H9 (cell line): ENCODE measurements around the gene AKNAD1. TPM values are rescaled to one million over a fixed set of nuclear protein-coding genes. Genes with fewer than 3 reads are reported as not detected.

Experiments used
- DNase-seq: peaks from one replicate; pipeline ENCODE4 v3.0.0-alpha.2; 2017
- H2AFZ ChIP-seq: one replicate; pipeline ENCODE4 v1.6.1; 2013; ENCODE audit warnings: mild to moderate bottlenecking, low read length, control low read depth, moderate library complexity
- H2AK5ac ChIP-seq: 2 replicates; pipeline ENCODE4 v1.6.1; 2013; ENCODE audit warnings: low read length, control low read depth, mixed read lengths; ENCODE audit not compliant: insufficient read length
- H2BK120ac ChIP-seq: one replicate; pipeline ENCODE4 v1.6.1; 2013; ENCODE audit warnings: low read depth, mild to moderate bottlenecking, low read length, control low read depth, inconsistent platforms; ENCODE audit not compliant: poor library complexity, severe bottlenecking
- H2BK12ac ChIP-seq: 2 replicates; pipeline ENCODE4 v1.6.1; 2013; ENCODE audit warnings: low read length, control low read depth, mixed read lengths, low read depth; ENCODE audit not compliant: insufficient read length
- H2BK15ac ChIP-seq: 2 replicates; pipeline ENCODE4 v1.6.1; 2013; ENCODE audit warnings: low read depth, low read length, control low read depth
- H2BK20ac ChIP-seq: one replicate; pipeline ENCODE4 v1.6.1; 2013; ENCODE audit warnings: low read depth, mild to moderate bottlenecking, low read length, control low read depth, inconsistent platforms; ENCODE audit not compliant: poor library complexity, severe bottlenecking
- H2BK5ac ChIP-seq: 2 replicates; pipeline ENCODE4 v1.6.1; 2013; ENCODE audit warnings: low read length, control low read depth, mixed read lengths; ENCODE audit not compliant: insufficient read length
- H3K14ac ChIP-seq: 2 replicates; pipeline ENCODE4 v1.6.1; 2013; ENCODE audit warnings: low read length, control low read depth; ENCODE audit not compliant: insufficient read depth
- H3K18ac ChIP-seq: 2 replicates; pipeline ENCODE4 v1.6.1; 2013; ENCODE audit warnings: low read depth, mild to moderate bottlenecking, mixed read lengths, low read length, control low read depth; ENCODE audit not compliant: insufficient read length
- H3K23ac ChIP-seq: 2 replicates; pipeline ENCODE4 v1.6.1; 2013; ENCODE audit warnings: low read length, control low read depth, mixed read lengths, low read depth; ENCODE audit not compliant: insufficient read length
- H3K23me2 ChIP-seq: 2 replicates; pipeline ENCODE4 v1.6.1; 2013; ENCODE audit warnings: low read depth, mild to moderate bottlenecking, mixed read lengths, low read length, control low read depth; ENCODE audit not compliant: insufficient read length, poor library complexity, severe bottlenecking
- H3K27ac ChIP-seq: 2 replicates; pipeline ENCODE4 v1.5.1; 2013; ENCODE audit warnings: low read length, control low read depth, mixed read lengths, low read depth; ENCODE audit not compliant: insufficient read length
- H3K27me3 ChIP-seq: 2 replicates; pipeline ENCODE4 v1.6.1; 2013; ENCODE audit warnings: low read length, control low read depth, inconsistent platforms; ENCODE audit not compliant: insufficient read depth
- H3K4ac ChIP-seq: 2 replicates; pipeline ENCODE4 v1.6.1; 2013; ENCODE audit warnings: low read depth, mild to moderate bottlenecking, control low read depth, inconsistent platforms, low read length, moderate library complexity
- H3K4me1 ChIP-seq: 2 replicates; pipeline ENCODE4 v1.6.1; 2013; ENCODE audit warnings: low read length, control low read depth, inconsistent platforms; ENCODE audit not compliant: insufficient read depth
- H3K4me2 ChIP-seq: 2 replicates; pipeline ENCODE4 v1.6.1; 2013; ENCODE audit warnings: low read length, control low read depth, mixed read lengths; ENCODE audit not compliant: insufficient read length, insufficient read depth
- H3K56ac ChIP-seq: 2 replicates; pipeline ENCODE4 v1.6.1; 2013; ENCODE audit warnings: low read depth, mild to moderate bottlenecking, mixed read lengths, low read length, control low read depth; ENCODE audit not compliant: insufficient read length
- H3K79me1 ChIP-seq: 2 replicates; pipeline ENCODE4 v1.6.1; 2013; ENCODE audit warnings: low read depth, mild to moderate bottlenecking, moderate library complexity, low read length, control low read depth, inconsistent platforms; ENCODE audit not compliant: insufficient read depth, poor library complexity, severe bottlenecking
- H3K79me2 ChIP-seq: 2 replicates; pipeline ENCODE4 v1.6.1; 2013; ENCODE audit warnings: low read length, control low read depth, inconsistent platforms; ENCODE audit not compliant: insufficient read depth
- H3K9ac ChIP-seq: 2 replicates; pipeline ENCODE4 v1.6.1; 2013; ENCODE audit warnings: low read length, control low read depth, mixed read lengths; ENCODE audit not compliant: insufficient read length; ENCODE audit errors: extremely low read depth
- H3K9me3 ChIP-seq: one replicate; pipeline ENCODE4 v1.6.1; 2013; ENCODE audit warnings: low read depth, low read length, inconsistent platforms; ENCODE audit not compliant: control insufficient read depth
- H3T11ph ChIP-seq: one replicate; pipeline ENCODE4 v1.6.1; 2013; ENCODE audit warnings: mild to moderate bottlenecking, low read length, control low read depth, inconsistent platforms
- H4K20me1 ChIP-seq: one replicate; pipeline ENCODE4 v1.6.1; 2013; ENCODE audit not compliant: control insufficient read depth, insufficient read length, insufficient read depth
- H4K5ac ChIP-seq: 2 replicates; pipeline ENCODE4 v1.6.1; 2013; ENCODE audit warnings: low read depth, mild to moderate bottlenecking, mixed read lengths, low read length, control low read depth; ENCODE audit not compliant: insufficient read length
- H4K8ac ChIP-seq: replicated peaks from 2 replicates; pipeline ENCODE4 v1.6.1; 2013; ENCODE audit warnings: low read length, control low read depth, mixed read lengths, low read depth; ENCODE audit not compliant: insufficient read length
- H4K91ac ChIP-seq: 2 replicates; pipeline ENCODE4 v1.6.1; 2013; ENCODE audit warnings: low read depth, mild to moderate bottlenecking, moderate library complexity, mixed read lengths, low read length, control low read depth; ENCODE audit not compliant: insufficient read length
- H3K27ac Mint-ChIP-seq, 3 experiments: 2 replicates in 2 of 3; 3 replicates in 1 of 3; pipeline ENCODE4 v1.8.0; 2020 to 2021; ENCODE audit warnings: mixed read lengths in 3 of 3, mild to moderate bottlenecking in 1 of 3, moderate library complexity in 1 of 3
- H3K27me3 Mint-ChIP-seq: 2 replicates; pipeline ENCODE4 v1.8.0; 2021; ENCODE audit warnings: low read depth, mild to moderate bottlenecking, moderate library complexity, mixed read lengths
- H3K36me3 Mint-ChIP-seq, 3 experiments: 2 replicates in 2 of 3; 3 replicates in 1 of 3; pipeline ENCODE4 v1.8.0; 2020 to 2021; ENCODE audit warnings: low read depth in 3 of 3, mixed read lengths in 3 of 3; ENCODE audit not compliant: insufficient read depth in 1 of 3
- H3K4me1 Mint-ChIP-seq, 2 experiments: 2 replicates each; pipeline ENCODE4 v1.8.0; 2020; ENCODE audit warnings: mixed read lengths in 2 of 2
- H3K4me3 Mint-ChIP-seq, 2 experiments: 2 replicates in 1 of 2; 3 replicates in 1 of 2; pipeline ENCODE4 v1.8.0; 2020 to 2021; ENCODE audit warnings: mild to moderate bottlenecking in 2 of 2, mixed read lengths in 2 of 2, moderate library complexity in 1 of 2
- H3K9me3 Mint-ChIP-seq, 2 experiments: 2 replicates in 1 of 2; 3 replicates in 1 of 2; pipeline ENCODE4 v1.8.0; 2020; ENCODE audit warnings: mild to moderate bottlenecking in 2 of 2, mixed read lengths in 2 of 2, moderate library complexity in 1 of 2
- CTCF ChIP-seq: fragments of 200-600 bp; sonication (generic); conservative IDR thresholded peaks from 3 replicates; pipeline ENCODE4 v1.8.0; 2021; ENCODE audit warnings: antibody characterized with exemption, mild to moderate bottlenecking
- total RNA-seq: library from RNA; stranded (reverse); gene quantifications from 2 replicates; pipeline ENCODE4 v1.2.1, GENCODE V29; 2021

The AKNAD1 gene
- total RNA-seq, 1 experiment from 2014 or later = not detected

- H2BK12ac ChIP-seq = no peak overlapping the region
- Mint-ChIP-seq H3K27me3 (no peaks in the 10 kb centered on the region), H3K9me3 (no peaks in the 10 kb centered on the region), H3K27ac (no peak overlapping the region), H3K4me3 (no peak overlapping the region), H3K4me1 (peaks cover 0 to 4% of the 10 kb centered on the region in 2 experiments; a peak in 3 of 4 replicates), H3K36me3 (peaks cover 26 to 50% (median 45%) of the 10 kb centered on the region in 3 experiments)
- no peak overlapping the region for H3T11ph ChIP-seq
- H3K79me2 ChIP-seq = no peaks in the 10 kb centered on the region
- H4K8ac ChIP-seq = no peak overlapping the region
- H3K27me3 ChIP-seq = no peaks in the 10 kb centered on the region
- H3K56ac ChIP-seq = no peak overlapping the region
- no peak overlapping the region for H3K14ac ChIP-seq
- H2AFZ ChIP-seq = no peak overlapping the region
- no peak overlapping the region for H4K5ac ChIP-seq
- H2AK5ac ChIP-seq = no peak overlapping the region
- no peak overlapping the region for H2BK20ac ChIP-seq
- H3K23ac ChIP-seq = no peak overlapping the region
- H3K18ac ChIP-seq = no peak overlapping the region
- H2BK120ac ChIP-seq = no peak overlapping the region
- no peak overlapping the region for H2BK5ac ChIP-seq
- H3K4ac ChIP-seq = no peak overlapping the region
- no peaks in the 10 kb centered on the region for H3K9me3 ChIP-seq
- H3K4me2 ChIP-seq = no peak overlapping the region
- H4K91ac ChIP-seq = no peak overlapping the region
- no peak for DNase-seq
- H3K27ac ChIP-seq = no peak overlapping the region
- H4K20me1 ChIP-seq = no peaks in the 10 kb centered on the region
- H3K9ac ChIP-seq = no peak overlapping the region
- H3K4me1 ChIP-seq = no peaks in the 10 kb centered on the region
- no peaks in the 10 kb centered on the region for H3K79me1 ChIP-seq
- H3K23me2 ChIP-seq = no peaks in the 10 kb centered on the region
- no peak for TF ChIP-seq CTCF
- H2BK15ac ChIP-seq = no peak overlapping the region
Measured at GRCh38 chr1:108777839-108778238, 79.1 kb downstream of the AKNAD1 start.
